ENCODE measurements around the gene CBR4. TPM values are rescaled to one million over a fixed set of nuclear protein-coding genes. Genes with fewer than 3 reads are reported as not detected.

The CBR4 gene
- 14.4 and 19.0 TPM in 2 replicates for total RNA-seq
- polyA plus RNA-seq, result 2.6 and 3.3 TPM in 2 replicates
- polyA plus RNA-seq (2012), result 4.9 and 5.4 TPM in 2 replicates
- polyA minus RNA-seq (ENCODE audit: low replicate concordance), result 1.3 and 1.9 TPM in 2 replicates

DNA sequence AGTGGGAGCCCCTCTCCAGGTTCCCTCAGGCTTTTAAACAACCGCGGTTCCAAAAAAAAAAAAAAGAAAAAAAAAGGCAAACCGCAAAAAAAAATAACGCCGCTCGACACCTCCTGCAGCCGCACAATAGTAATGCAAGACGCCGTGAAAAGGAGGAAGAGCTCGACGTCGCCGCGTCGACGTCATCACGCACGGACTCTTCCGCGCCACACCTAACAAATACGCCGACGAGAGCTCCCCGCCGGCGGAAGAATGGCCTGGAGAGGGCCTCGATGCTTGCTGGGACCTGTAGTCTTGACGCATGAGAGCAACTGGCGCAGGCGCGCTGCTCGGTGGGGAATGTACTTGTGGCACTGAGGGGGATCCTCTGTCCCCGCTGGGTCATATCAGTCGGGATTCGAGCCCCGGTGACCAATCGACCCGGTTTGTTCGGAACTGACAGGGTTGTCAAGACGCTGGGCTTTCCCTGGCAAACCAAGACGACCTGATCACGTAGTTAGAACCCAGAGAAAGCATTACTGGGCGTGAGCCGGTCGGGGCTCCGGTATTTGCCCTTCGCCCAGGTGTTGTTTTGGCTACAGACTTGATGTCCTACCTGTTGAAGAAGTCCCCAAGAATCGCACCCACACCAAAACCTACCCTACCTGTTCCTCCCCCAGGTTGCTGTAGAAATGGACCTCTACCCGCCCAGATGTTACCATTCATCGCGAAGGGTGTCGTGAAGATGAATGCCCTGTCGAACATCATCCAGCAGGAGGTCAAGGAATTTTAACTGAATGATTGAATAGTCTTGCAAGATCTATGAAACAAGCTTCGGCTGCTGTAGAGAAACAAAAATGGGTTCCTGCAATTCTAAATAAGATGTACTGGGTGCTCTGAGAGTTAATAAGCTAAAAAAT lies at the start of gene CBR4:
CBR4 (minus strand) TSS at position 131 of the 899 bp plus-strand sequence. CDS start 166 bp downstream, outside the sequence.
- DNase-seq (ENCODE audit: low read depth in 2 of 2), result peak; percentile 99
- peaks cover 5% of the 10 kb centered on the region for H3K4me1 ChIP-seq (ENCODE audit: control insufficient read depth, extremely low read depth, insufficient read depth, low read length)
- TF ChIP-seq EZH2 (IDR thresholded peaks at IDR 0.05; ENCODE audit: low read length, missing control alignments), result no peak
- TF ChIP-seq, protein P1, sequence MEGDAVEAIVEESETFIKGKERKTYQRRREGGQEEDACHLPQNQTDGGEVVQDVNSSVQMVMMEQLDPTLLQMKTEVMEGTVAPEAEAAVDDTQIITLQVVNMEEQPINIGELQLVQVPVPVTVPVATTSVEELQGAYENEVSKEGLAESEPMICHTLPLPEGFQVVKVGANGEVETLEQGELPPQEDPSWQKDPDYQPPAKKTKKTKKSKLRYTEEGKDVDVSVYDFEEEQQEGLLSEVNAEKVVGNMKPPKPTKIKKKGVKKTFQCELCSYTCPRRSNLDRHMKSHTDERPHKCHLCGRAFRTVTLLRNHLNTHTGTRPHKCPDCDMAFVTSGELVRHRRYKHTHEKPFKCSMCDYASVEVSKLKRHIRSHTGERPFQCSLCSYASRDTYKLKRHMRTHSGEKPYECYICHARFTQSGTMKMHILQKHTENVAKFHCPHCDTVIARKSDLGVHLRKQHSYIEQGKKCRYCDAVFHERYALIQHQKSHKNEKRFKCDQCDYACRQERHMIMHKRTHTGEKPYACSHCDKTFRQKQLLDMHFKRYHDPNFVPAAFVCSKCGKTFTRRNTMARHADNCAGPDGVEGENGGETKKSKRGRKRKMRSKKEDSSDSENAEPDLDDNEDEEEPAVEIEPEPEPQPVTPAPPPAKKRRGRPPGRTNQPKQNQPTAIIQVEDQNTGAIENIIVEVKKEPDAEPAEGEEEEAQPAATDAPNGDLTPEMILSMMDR (conservative IDR thresholded peaks at IDR 0.05 in 1 of 2, IDR thresholded peaks at IDR 0.05 in 1 of 2; ENCODE audit: low read depth in 1 of 2, low read length in 2 of 2), result peak in 1 of 2 donors; percentile 40
- H3K27me3 ChIP-seq (ENCODE audit: control insufficient read depth, insufficient read depth, low read length), result no peaks in the 10 kb centered on the region
- peak within 1 kb of the TSS; percentile 82 for H3K27ac ChIP-seq (ENCODE audit: insufficient read depth, low read length)
- peaks cover 3% of the 10 kb centered on the region for H3K79me2 ChIP-seq (ENCODE audit: control insufficient read depth, insufficient read depth, low read length)
- no peaks in the 10 kb centered on the region for H3K36me3 ChIP-seq (ENCODE audit: control insufficient read depth, insufficient read depth, low read length)
- no peaks in the 10 kb centered on the region for H4K20me1 ChIP-seq (ENCODE audit: control insufficient read depth, extremely low read depth, insufficient read depth, low read length)
- H3K4me3 ChIP-seq (replicated peaks in 1 of 4; ENCODE audit: control extremely low read depth in 1 of 4, insufficient read depth in 1 of 4, low read depth in 3 of 4, low read length in 4 of 4), result peak within 1 kb of the TSS; percentile 70 to 82 (median 78)
- H3K9ac ChIP-seq (ENCODE audit: insufficient read depth, low read length), result peak within 1 kb of the TSS; percentile 77
- no peaks in the 10 kb centered on the region for H3K9me3 ChIP-seq (ENCODE audit: control insufficient read depth, insufficient read depth, low read depth, low read length)
- peak within 1 kb of the TSS; percentile 80 for H3K4me2 ChIP-seq (ENCODE audit: extremely low read depth, insufficient read depth, low read length)
- peak within 1 kb of the TSS; percentile 95 for H2AFZ ChIP-seq (ENCODE audit: low read length)

DNA sequence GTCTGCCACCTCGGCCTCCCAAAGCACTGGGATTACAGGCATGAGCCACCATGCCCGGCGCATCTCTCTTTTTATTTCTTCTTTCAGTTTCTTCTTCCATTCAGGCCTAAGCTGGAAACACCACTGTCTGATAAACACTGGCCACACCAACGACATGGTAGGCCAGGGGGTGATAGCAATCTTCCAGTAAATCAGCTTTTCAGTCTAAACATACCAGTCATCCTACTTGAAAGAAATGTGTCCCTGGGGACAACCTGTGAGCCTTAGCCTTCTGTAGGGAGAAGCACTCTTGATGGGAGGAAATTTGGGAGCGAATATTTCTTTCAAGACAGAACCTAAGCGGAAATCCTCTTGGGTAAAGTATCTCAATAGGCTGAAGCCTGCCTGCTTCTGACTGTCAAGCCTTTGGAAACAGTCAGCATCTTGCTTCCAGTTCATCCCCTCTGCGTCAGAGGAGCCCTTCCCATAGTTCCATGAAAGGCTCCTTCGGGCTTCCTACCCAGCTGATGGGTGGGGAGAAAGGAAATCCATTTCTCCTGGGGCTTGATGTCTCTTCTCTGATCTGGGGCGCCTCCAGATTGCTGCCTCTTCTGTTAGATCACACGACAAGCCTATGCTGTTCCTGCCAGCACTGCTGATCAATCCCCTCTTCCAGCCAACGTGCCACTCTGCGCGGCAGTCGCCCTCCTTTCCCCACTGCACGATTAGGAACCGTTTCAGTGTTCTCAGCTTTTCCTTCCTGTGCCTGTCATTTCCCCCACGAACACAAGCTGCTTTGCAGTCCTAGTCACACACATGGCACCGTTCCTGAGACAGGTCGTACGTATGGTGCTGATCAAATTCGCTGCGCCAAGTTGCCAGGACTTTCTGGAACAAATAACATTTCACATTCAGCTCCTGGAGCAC lies 49.5 kb upstream of the CBR4 start:
- DNase-seq (ENCODE audit: low read depth in 2 of 2), result peak in 1 of 2 donors; percentile 37
- Histone ChIP-seq H3K27me3 (ENCODE audit: control insufficient read depth, insufficient read depth, low read length) (no peaks in the 10 kb centered on the region), H3K4me1 (ENCODE audit: control insufficient read depth, extremely low read depth, insufficient read depth, low read length) (peaks cover 7% of the 10 kb centered on the region), H2AFZ (ENCODE audit: low read length) (peak overlapping the region; percentile 86), H3K27ac (ENCODE audit: insufficient read depth, low read length) (peak overlapping the region; percentile 24), H3K9me3 (ENCODE audit: control insufficient read depth, insufficient read depth, low read depth, low read length) (no peaks in the 10 kb centered on the region), H3K36me3 (ENCODE audit: control insufficient read depth, insufficient read depth, low read length) (no peaks in the 10 kb centered on the region), H3K4me2 (ENCODE audit: extremely low read depth, insufficient read depth, low read length) (peak overlapping the region; percentile 48), H4K20me1 (ENCODE audit: control insufficient read depth, extremely low read depth, insufficient read depth, low read length) (no peaks in the 10 kb centered on the region), H3K9ac (ENCODE audit: insufficient read depth, low read length) (no peak overlapping the region), H3K4me3 (replicated peaks in 1 of 4; ENCODE audit: control extremely low read depth in 1 of 4, insufficient read depth in 1 of 4, low read depth in 3 of 4, low read length in 4 of 4) (no peak overlapping the region), H3K79me2 (ENCODE audit: control insufficient read depth, insufficient read depth, low read length) (no peaks in the 10 kb centered on the region)
- TF ChIP-seq EZH2 (IDR thresholded peaks at IDR 0.05; ENCODE audit: low read length, missing control alignments), result no peak
- TF ChIP-seq, protein P1 (conservative IDR thresholded peaks at IDR 0.05 in 1 of 2, IDR thresholded peaks at IDR 0.05 in 1 of 2; ENCODE audit: low read depth in 1 of 2, low read length in 2 of 2), result no peak

DNA sequence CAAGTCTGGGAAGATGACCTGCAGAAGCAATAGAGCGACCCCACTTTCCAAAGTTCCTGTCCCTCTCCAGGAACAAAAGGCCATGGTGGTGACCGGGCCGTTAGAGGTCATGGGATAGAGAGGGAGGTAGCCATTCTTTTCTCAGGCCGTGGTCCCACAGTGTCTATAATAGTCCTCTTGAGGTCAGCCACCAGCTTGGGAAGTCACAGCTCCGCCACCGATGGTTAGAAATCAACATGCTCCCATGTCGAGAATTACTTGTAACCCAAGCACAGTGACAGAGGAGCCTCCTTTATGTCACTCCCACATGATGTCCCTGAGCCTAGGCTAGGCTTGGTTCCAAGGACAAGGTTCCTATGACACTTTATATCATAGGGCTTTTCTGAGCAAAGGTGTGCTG lies 48.3 kb upstream of the CBR4 start:
- Histone ChIP-seq H3K9ac (ENCODE audit: insufficient read depth, low read length) (no peak overlapping the region), H3K27me3 (ENCODE audit: control insufficient read depth, insufficient read depth, low read length) (no peaks in the 10 kb centered on the region), H3K79me2 (ENCODE audit: control insufficient read depth, insufficient read depth, low read length) (no peaks in the 10 kb centered on the region), H3K36me3 (ENCODE audit: control insufficient read depth, insufficient read depth, low read length) (no peaks in the 10 kb centered on the region), H3K27ac (ENCODE audit: insufficient read depth, low read length) (no peak overlapping the region), H3K4me3 (replicated peaks in 1 of 4; ENCODE audit: control extremely low read depth in 1 of 4, insufficient read depth in 1 of 4, low read depth in 3 of 4, low read length in 4 of 4) (no peak overlapping the region), H2AFZ (ENCODE audit: low read length) (no peak overlapping the region), H3K4me1 (ENCODE audit: control insufficient read depth, extremely low read depth, insufficient read depth, low read length) (peaks cover 7% of the 10 kb centered on the region), H3K4me2 (ENCODE audit: extremely low read depth, insufficient read depth, low read length) (no peak overlapping the region), H3K9me3 (ENCODE audit: control insufficient read depth, insufficient read depth, low read depth, low read length) (no peaks in the 10 kb centered on the region), H4K20me1 (ENCODE audit: control insufficient read depth, extremely low read depth, insufficient read depth, low read length) (no peaks in the 10 kb centered on the region)
- TF ChIP-seq EZH2 (IDR thresholded peaks at IDR 0.05; ENCODE audit: low read length, missing control alignments), result no peak
- TF ChIP-seq, protein P1 (conservative IDR thresholded peaks at IDR 0.05 in 1 of 2, IDR thresholded peaks at IDR 0.05 in 1 of 2; ENCODE audit: low read depth in 1 of 2, low read length in 2 of 2), result no peak
- DNase-seq (ENCODE audit: low read depth in 2 of 2), result no peak
